ENCODE measurements around the gene TFEB. TPM values are rescaled to one million over a fixed set of nuclear protein-coding genes. Genes with fewer than 3 reads are reported as not detected.

TFEB gene
- total and polyA plus RNA-seq, 10 of the 15 experiments (the other 5 are each of a cell fraction or from before 2014, with no cell fraction given): 0.84 to 108 (median 60.8) TPM

- peak; percentile 65; the same call in 1 of the 2 replicates for TF ChIP-seq PKNOX1 (IDR thresholded peaks at IDR 0.05)
- TF ChIP-seq MTA2 (IDR thresholded peaks at IDR 0.05; ENCODE audit: low read depth): peak; percentile 94
Measured at GRCh38 chr6:41732591-41733359, 2.6 kb downstream of the TFEB start (continued).

GRCh38 chr6:41732149-41732548, 3.3 kb downstream of the TFEB start:
- H3K27ac ChIP-seq (ENCODE audit: control insufficient read depth, insufficient read depth): peak overlapping the region; percentile 98
- H3K36me3 ChIP-seq (ENCODE audit: control insufficient read depth in 2 of 2, insufficient read depth in 2 of 2, low read length in 1 of 2): peaks cover 2 to 5% of the 10 kb centered on the region in 2 experiments; a peak in 1 of 4 replicates
- H2AFZ ChIP-seq (ENCODE audit: control insufficient read depth, low read depth, low read length): no peak overlapping the region
- POLR2A ChIA-PET: interaction anchor here (0.7 to 9.6 kb wide), 5 partner anchors 13 to 398 kb away, joined by 3 to 293 read pairs (median 13); no protein-coding TSS in a partner anchor
- BruUV-seq (replicated peaks): no TSS peak
- H3K79me2 ChIP-seq (ENCODE audit: control insufficient read depth, insufficient read depth, low read length): peaks cover 75% of the 10 kb centered on the region
- peaks cover 29% of the 10 kb centered on the region for H3K4me1 ChIP-seq (ENCODE audit: control insufficient read depth, insufficient read depth, low read length)
- H3K9me3 ChIP-seq (replicated peaks; ENCODE audit: control insufficient read depth, insufficient read depth, low read length): no peaks in the 10 kb centered on the region
- RAD21 ChIA-PET (ENCODE audit: unreplicated experiment): interaction anchor here (1.5 to 8.5 kb wide), 3 partner anchors 14 to 53 kb away, joined by 3 to 300 read pairs (median 180); no protein-coding TSS in a partner anchor
- no peaks in the 10 kb centered on the region; a peak in 1 of 4 replicates for H3K27me3 ChIP-seq (replicated peaks in 1 of 2; ENCODE audit: control insufficient read depth in 2 of 2, insufficient read depth in 2 of 2, low read length in 1 of 2)
- no peak for ATAC-seq
- H3K9ac ChIP-seq (ENCODE audit: control insufficient read depth, insufficient read depth, low read length): peak overlapping the region; percentile 93
- H3K4me3 ChIP-seq: peak overlapping the region; percentile 92
- no peak for FAIRE-seq
- TF ChIP-seq CREM (IDR thresholded peaks at IDR 0.05; ENCODE audit: low read depth) (no peak), TARDBP (IDR thresholded peaks at IDR 0.05; ENCODE audit: borderline replicate concordance) (no peak), NFXL1 (IDR thresholded peaks at IDR 0.05; ENCODE audit: borderline replicate concordance) (peak; percentile 57; the same call in 1 of the 2 replicates), ZNF217 (IDR thresholded peaks at IDR 0.05) (peak; percentile 67; the same call in 1 of the 2 replicates), RCOR1 (conservative IDR thresholded peaks at IDR 0.05; ENCODE audit: low read depth, low read length) (0 out of 2 replicates have a peak, but pooled peaks have one; percentile 70), SMARCA5 (IDR thresholded peaks at IDR 0.05) (peak; percentile 71)
- SMC1A ChIA-PET (ENCODE audit: uncharacterized antibody, unreplicated experiment): interaction anchor here (3.6 to 8.5 kb wide), 4 partner anchors 11 to 25 kb away, joined by 22 to 168 read pairs (median 94); no protein-coding TSS in a partner anchor
- no peak for DNase-seq (ENCODE audit: low read depth, low spot score)
- intact Hi-C loops (cut with micrococcal nuclease; ENCODE audit: unreplicated experiment): loop anchor here (5.0 to 10.0 kb wide), 3 partner anchors 35 to 657 kb away; partner anchors contain the start of genes FOXP4, NFYA and OARD1
- in situ Hi-C loops (cut with MboI): no loop called here
- peak overlapping the region; percentile 99 for H3K4me2 ChIP-seq (ENCODE audit: control insufficient read depth, insufficient read depth)
- H4K20me1 ChIP-seq (ENCODE audit: control insufficient read depth, insufficient read depth): no peaks in the 10 kb centered on the region
- CTCF ChIA-PET: interaction anchor here (2.0 to 6.2 kb wide), 7 partner anchors 10 to 130 kb away, joined by 6 to 84 read pairs (median 21); no protein-coding TSS in a partner anchor

Measured in GM12878 (cell line).